ENCODE measurements around the gene LRIG1. TPM values are rescaled to one million over a fixed set of nuclear protein-coding genes. Genes with fewer than 3 reads are reported as not detected.
A peak's percentile ranks its signal among the peaks of the same experiment; 100 is the strongest.

The LRIG1 gene
- total and polyA plus RNA-seq, 7 donors: 4.2 to 226 (median 150) TPM

GRCh38 chr3:66402596-66403290 is 98.1 kb downstream of the LRIG1 start:
- H3K27ac ChIP-seq: peak overlapping the region; percentile 73 to 95 (median 86)
- peak; percentile 75 for DNase-seq
- 89 to 90% methylated on average over 13 of the region's 13 CpGs for WGBS, 2 donors

GRCh38 chr3:66401675-66402491 is 98.9 kb downstream of the LRIG1 start:
- intact Hi-C loops (cut with DNase I): loop anchor here (10.0 kb wide), 1 partner anchor 153 kb away; no protein-coding TSS in a partner anchor
- Histone ChIP-seq H3K9me3 (no peaks in the 10 kb centered on the region), H3K4me1 (peaks cover 0 to 97% (median 93%) of the 10 kb centered on the region in 4 donors), H3K36me3 (peaks cover 3 to 67% (median 28%) of the 10 kb centered on the region in 4 donors), H3K27ac (peak overlapping the region in 3 of 4 donors; percentile 82 to 95 (median 89)), H3K4me3 (no peak overlapping the region), H3K27me3 (no peaks in the 10 kb centered on the region)
- DNase-seq: peak; percentile 69
- TF ChIP-seq CTCF (IDR thresholded peaks at IDR 0.05) (no peak), EP300 (IDR thresholded peaks at IDR 0.05) (no peak), POLR2AphosphoS5 (IDR thresholded peaks at IDR 0.05) (no peak), POLR2A (IDR thresholded peaks at IDR 0.05) (no peak)
- 88 to 91% methylated on average over 20 of the region's 20 CpGs for WGBS, 2 donors

More at GRCh38 chr3:66402596-66403290, 98.1 kb downstream of the LRIG1 start:
- peaks cover 0 to 66% (median 22%) of the 10 kb centered on the region in 4 donors for H3K36me3 ChIP-seq
- TF ChIP-seq EP300 (IDR thresholded peaks at IDR 0.05) (no peak), POLR2A (IDR thresholded peaks at IDR 0.05) (no peak), POLR2AphosphoS5 (IDR thresholded peaks at IDR 0.05) (peak in 1 of 4 donors; percentile 16), CTCF (IDR thresholded peaks at IDR 0.05) (no peak)
- no peak overlapping the region for H3K4me3 ChIP-seq
- intact Hi-C loops (cut with DNase I): loop anchor here (10.0 kb wide), 1 partner anchor 152 kb away; no protein-coding TSS in a partner anchor
- peaks cover 0 to 98% (median 94%) of the 10 kb centered on the region in 4 donors for H3K4me1 ChIP-seq
- no peaks in the 10 kb centered on the region for H3K27me3 ChIP-seq
- no peaks in the 10 kb centered on the region for H3K9me3 ChIP-seq

- H3K4me1 ChIP-seq: peaks cover 0 to 97% (median 93%) of the 10 kb centered on the region in 4 donors
Measured at GRCh38 chr3:66401157-66401550, 99.7 kb downstream of the LRIG1 start.

More at GRCh38 chr3:66401157-66401550, 99.7 kb downstream of the LRIG1 start:
- Histone ChIP-seq H3K27ac (peak overlapping the region in 3 of 4 donors; percentile 82 to 95 (median 89)), H3K36me3 (peaks cover 10 to 68% (median 30%) of the 10 kb centered on the region in 4 donors), H3K9me3 (no peaks in the 10 kb centered on the region), H3K4me3 (no peak overlapping the region), H3K27me3 (no peaks in the 10 kb centered on the region)
- no peak for DNase-seq
- 74 to 78% methylated on average over 10 of the region's 10 CpGs for WGBS, 2 donors
- TF ChIP-seq POLR2A (IDR thresholded peaks at IDR 0.05) (no peak), POLR2AphosphoS5 (IDR thresholded peaks at IDR 0.05) (no peak), CTCF (IDR thresholded peaks at IDR 0.05) (no peak), EP300 (IDR thresholded peaks at IDR 0.05) (no peak)
- intact Hi-C loops (cut with DNase I): loop anchor here (10.0 kb wide), 1 partner anchor 154 kb away; no protein-coding TSS in a partner anchor

All from sigmoid colon (tissue), 7 donors.